Lung (tissue), 12 donors: ENCODE measurements around the gene REC114. TPM values are rescaled to one million over a fixed set of nuclear protein-coding genes. Genes with fewer than 3 reads are reported as not detected.

ENCODE experiments used
- ATAC-seq: fragments of 200-7000 bp; cut with Tn5 transposase; one replicate; pipeline ENCODE4 v1.9.1; 2020; ENCODE audit warnings: moderate number of reproducible peaks; ENCODE audit not compliant: insufficient read depth, low FRiP score
- DNase-seq, 3 donors: peaks; one replicate each; pipeline ENCODE4 v3.0.0-alpha.2; 2013 to 2017
- H3K27ac ChIP-seq, 2 donors: one replicate each; pipeline ENCODE4 v1.5.1; 2013; ENCODE audit warnings: mild to moderate bottlenecking in 2 of 2, moderate library complexity in 2 of 2, control low read depth in 1 of 2, inconsistent platforms in 1 of 2, low read depth in 1 of 2, low read length in 1 of 2
- H3K27me3 ChIP-seq, 3 donors: one replicate each; pipeline ENCODE4 v1.5.1; 2013; ENCODE audit warnings: low read length in 2 of 3; ENCODE audit not compliant: control insufficient read depth in 3 of 3, insufficient read depth in 3 of 3
- H3K36me3 ChIP-seq, 4 donors: one replicate each; pipeline ENCODE4 v1.5.1; 2013; ENCODE audit warnings: low read length in 4 of 4, mild to moderate bottlenecking in 1 of 4, moderate library complexity in 1 of 4; ENCODE audit not compliant: control insufficient read depth in 4 of 4, insufficient read depth in 4 of 4
- H3K4me1 ChIP-seq, 5 donors: one replicate each; pipeline ENCODE4 v1.5.1; 2013; ENCODE audit warnings: low read length in 5 of 5, mild to moderate bottlenecking in 2 of 5, moderate library complexity in 1 of 5; ENCODE audit not compliant: control insufficient read depth in 5 of 5, insufficient read depth in 5 of 5
- H3K4me3 ChIP-seq: one replicate; pipeline ENCODE4 v1.5.1; 2013; ENCODE audit warnings: mild to moderate bottlenecking, control low read depth, moderate library complexity
- H3K9ac ChIP-seq, 2 donors: one replicate each; pipeline ENCODE4 v1.5.1; 2013; ENCODE audit warnings: low read length in 2 of 2, control low read depth in 1 of 2; ENCODE audit not compliant: insufficient read depth in 1 of 2
- H3K9me3 ChIP-seq, 4 donors: one replicate each; pipeline ENCODE4 v1.5.1; 2013; ENCODE audit warnings: low read length in 3 of 4, mild to moderate bottlenecking in 1 of 4, moderate library complexity in 1 of 4; ENCODE audit not compliant: control insufficient read depth in 4 of 4, insufficient read depth in 3 of 4
- CTCF ChIP-seq: IDR thresholded peaks from 2 replicates; pipeline ENCODE4 v1.5.1; 2012; ENCODE audit warnings: mild to moderate bottlenecking; ENCODE audit errors: control extremely low read depth, extremely low read depth
- WGBS, 2 donors: extraction: QIAGEN DNeasy Blood & Tissue Kit; methylation state at CpG; one replicate each; pipeline ENCODE4 v1.1.7; 2013; 5-methylcytosine and 5-hydroxymethylcytosine counted together
- polyA plus RNA-seq, 2 donors: library from polyadenylated mRNA; stranded (reverse); fragments of 200-250 nt; gene quantifications; one replicate each; pipeline ENCODE4 v1.2.1, GENCODE V29; 2013
- total RNA-seq, 2 donors: library from RNA; depleted of rRNA in 1 of 2; stranded (reverse); fragments of >200 nt in 1 of 2; gene quantifications; one replicate each; pipeline ENCODE4 v1.2.1, GENCODE V29; 2014 to 2021
- donor health status: control.
- donor health status: control.
- donor health status: Bipolar disorder and iron deficiency.
- donor health status: healthy.
- donor health status: DM: yes; HTN: yes; CAD: no.

REC114 gene
- total and polyA plus RNA-seq, 4 donors: 0.15 TPM; not detected in 3

DNA sequence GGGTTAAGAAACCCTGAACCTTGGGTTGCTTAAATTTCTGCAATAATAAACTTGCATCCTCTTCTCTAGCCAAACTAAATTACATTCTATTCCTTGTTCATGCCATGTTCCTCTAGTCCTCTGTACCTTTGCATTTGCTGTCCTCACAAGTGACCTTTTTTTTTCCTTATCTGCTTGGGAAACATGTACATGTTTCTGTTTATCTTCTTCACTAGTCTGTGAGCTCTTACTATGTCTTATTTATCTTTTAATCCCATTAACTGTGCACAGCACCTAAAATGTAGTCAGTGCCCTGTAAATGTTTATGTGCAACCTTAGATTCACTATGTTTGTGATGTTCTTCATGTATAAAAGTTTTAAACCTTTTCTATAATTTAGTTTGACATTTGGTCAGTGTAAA is 61.9 kb downstream of the REC114 start:
- H3K27ac ChIP-seq: no peak overlapping the region
- no peaks in the 10 kb centered on the region for H3K36me3 ChIP-seq
- no peak overlapping the region for H3K9ac ChIP-seq
- no peaks in the 10 kb centered on the region for H3K27me3 ChIP-seq
- H3K9me3 ChIP-seq: no peaks in the 10 kb centered on the region
- no peak overlapping the region for H3K4me3 ChIP-seq
- DNase-seq (no peak), ATAC-seq (no peak)
- no peak for TF ChIP-seq CTCF
- no peaks in the 10 kb centered on the region for H3K4me1 ChIP-seq

DNA sequence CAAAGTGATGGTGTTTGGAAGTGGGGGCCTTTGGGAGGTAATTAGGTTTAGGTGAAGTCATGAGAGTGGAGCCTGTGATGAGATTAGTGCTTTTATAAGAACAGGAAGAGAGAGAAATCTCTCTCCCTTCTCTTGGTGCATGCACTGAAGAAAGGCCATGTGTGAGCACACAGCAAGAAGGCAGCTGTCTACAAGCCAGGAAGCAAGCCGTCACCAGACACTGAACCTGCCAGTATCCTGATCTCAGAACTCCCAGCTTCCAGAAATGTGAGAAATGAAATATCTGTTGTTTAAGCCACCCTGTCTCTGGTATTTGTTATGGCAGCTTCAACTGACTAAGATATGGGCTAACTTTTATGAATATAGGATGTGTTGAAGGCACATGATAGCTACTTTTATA is 72.6 kb downstream of the REC114 start:
- ATAC-seq (no peak), DNase-seq (no peak)
- WGBS, 2 donors: 88 to 100% methylated on average over 1 of the region's 1 CpG
- Histone ChIP-seq H3K27me3 (no peaks in the 10 kb centered on the region), H3K9ac (no peak overlapping the region), H3K27ac (no peak overlapping the region), H3K36me3 (no peaks in the 10 kb centered on the region), H3K9me3 (peaks cover 0 to 1% (median 0%) of the 10 kb centered on the region in 4 donors), H3K4me3 (no peak overlapping the region), H3K4me1 (peaks cover 0 to 4% (median 0%) of the 10 kb centered on the region in 5 donors)
- no peak for TF ChIP-seq CTCF

GRCh38 chr15:73517566-73517965 is 74.6 kb downstream of the REC114 start:
- Histone ChIP-seq H3K9ac (no peak overlapping the region), H3K4me3 (no peak overlapping the region), H3K36me3 (no peaks in the 10 kb centered on the region), H3K27ac (no peak overlapping the region), H3K4me1 (peaks cover 0 to 4% (median 0%) of the 10 kb centered on the region in 5 donors), H3K9me3 (peaks cover 0 to 1% (median 0%) of the 10 kb centered on the region in 4 donors), H3K27me3 (no peaks in the 10 kb centered on the region)
- no peak for TF ChIP-seq CTCF
- DNase-seq: no peak
- ATAC-seq: no peak
- WGBS, 2 donors: 72 to 82% methylated on average over 2 of the region's 2 CpGs

GRCh38 chr15:73518180-73518862 is 75.4 kb downstream of the REC114 start:
- 72 to 74% methylated on average over 3 of the region's 3 CpGs for WGBS, 2 donors
- H3K4me1 ChIP-seq: peaks cover 0 to 4% (median 0%) of the 10 kb centered on the region in 5 donors
- peaks cover 0 to 1% (median 0%) of the 10 kb centered on the region in 4 donors for H3K9me3 ChIP-seq
- no peaks in the 10 kb centered on the region for H3K36me3 ChIP-seq
- no peak overlapping the region for H3K4me3 ChIP-seq
- no peak for ATAC-seq
- H3K27me3 ChIP-seq: no peaks in the 10 kb centered on the region
- no peak for TF ChIP-seq CTCF
- no peak overlapping the region for H3K27ac ChIP-seq
- no peak overlapping the region for H3K9ac ChIP-seq
- DNase-seq: no peak
